Dedifferentiated amniotic fluid mesenchymal stem cell (primary cell): ENCODE measurements around the gene KPNB1.

Experiments
- DNase-seq: peaks from one replicate; pipeline ENCODE4 v3.0.0-alpha.2; 2016; ENCODE audit errors: extremely low spot score

The KPNB1 gene

DNA sequence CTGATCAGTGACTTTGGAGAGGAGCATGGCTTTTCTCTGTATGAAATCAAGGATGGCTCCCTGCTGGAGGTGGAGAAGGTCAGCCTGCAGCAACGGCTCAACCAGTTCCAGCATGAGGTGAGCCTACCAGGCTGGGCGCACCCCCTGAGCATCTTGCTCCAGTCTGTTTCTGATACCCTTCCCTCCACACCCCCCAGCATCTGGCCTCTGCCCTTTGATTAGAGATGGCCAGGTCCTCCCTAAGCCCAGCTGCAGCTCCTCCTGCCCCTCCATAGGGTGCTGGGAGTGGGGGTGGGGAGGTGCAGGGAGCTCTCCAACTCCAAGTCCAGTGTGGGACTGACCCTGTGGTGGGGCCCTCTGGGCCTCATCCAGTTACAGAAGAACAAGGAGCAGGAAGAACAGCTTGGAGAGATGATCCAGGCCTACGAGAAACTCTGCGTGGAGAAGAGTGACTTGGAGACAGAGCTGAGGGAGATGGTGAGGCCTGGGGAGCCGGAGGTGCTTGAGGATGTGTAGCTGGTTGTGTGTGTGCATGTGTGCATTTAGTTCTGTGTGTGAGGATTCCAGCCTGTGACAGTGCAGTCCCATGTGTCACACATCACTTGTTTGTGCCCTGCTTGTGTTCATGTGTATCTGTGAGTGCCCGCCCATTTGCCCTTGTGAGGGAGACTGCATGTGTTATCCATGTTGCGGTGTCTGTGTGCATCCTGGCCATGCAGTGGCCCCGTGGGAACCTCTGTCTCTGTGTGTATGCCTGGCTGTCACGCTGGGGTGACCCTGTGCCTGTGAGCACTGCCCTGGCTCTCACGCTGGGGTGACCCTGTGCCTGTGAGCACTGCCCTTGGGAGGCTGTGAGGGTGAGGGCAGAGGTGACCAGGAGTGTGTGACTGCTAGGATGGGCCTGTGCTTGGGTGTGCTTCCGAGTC, 47.3 kb downstream of the KPNB1 start:
- DNase-seq = no peak

- DNase-seq = no peak
Observed at GRCh38 chr17:47697906-47698711, 48.4 kb downstream of the KPNB1 start.

GRCh38 chr17:47698749-47699535, 49.2 kb downstream of the KPNB1 start:
- DNase-seq = peak; percentile 24

DNA sequence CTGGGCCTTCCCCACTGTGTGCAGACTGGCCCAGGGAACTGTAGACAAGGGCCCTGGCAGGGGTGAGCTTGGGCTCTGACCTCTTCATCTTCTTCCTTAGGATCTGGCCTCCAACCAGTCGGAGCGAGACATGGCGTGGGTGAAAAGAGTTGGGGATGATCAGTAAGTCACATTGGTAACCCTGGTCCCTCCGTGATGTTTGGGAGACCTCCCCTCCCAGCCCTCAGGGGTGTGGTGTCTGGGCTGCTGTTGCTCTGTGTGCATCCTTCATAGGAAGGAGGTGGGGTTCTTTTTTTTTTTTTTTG, 49.8 kb downstream of the KPNB1 start:
- no peak for DNase-seq

- no peak for DNase-seq
Observed at GRCh38 chr17:47700471-47701449, 51.0 kb downstream of the KPNB1 start.

DNA sequence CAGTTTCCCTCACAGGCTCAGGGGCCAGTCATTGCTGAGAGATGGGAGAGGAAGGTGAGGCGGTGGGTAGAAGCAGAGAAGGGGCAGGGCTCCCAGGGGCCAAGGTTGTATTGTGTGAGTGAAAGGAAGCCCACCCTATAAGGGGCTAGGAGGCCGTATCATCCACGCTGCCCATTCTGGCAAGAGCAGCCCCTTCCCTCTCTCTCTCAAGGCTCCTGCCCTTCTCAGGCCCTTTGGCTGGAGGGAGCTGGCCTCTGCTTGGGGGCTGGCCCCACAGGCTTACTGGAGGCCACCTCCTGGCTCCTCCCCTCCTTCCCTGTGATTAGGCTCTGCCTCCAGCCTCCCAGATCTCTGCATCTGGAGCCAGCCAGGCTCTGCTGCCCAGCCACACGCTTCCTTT, 51.9 kb downstream of the KPNB1 start:
- no peak for DNase-seq

- no peak for DNase-seq
Observed at GRCh38 chr17:47702391-47702995, 52.8 kb downstream of the KPNB1 start.

- no peak for DNase-seq
Observed at GRCh38 chr17:47703191-47703591, 53.5 kb downstream of the KPNB1 start.

DNA sequence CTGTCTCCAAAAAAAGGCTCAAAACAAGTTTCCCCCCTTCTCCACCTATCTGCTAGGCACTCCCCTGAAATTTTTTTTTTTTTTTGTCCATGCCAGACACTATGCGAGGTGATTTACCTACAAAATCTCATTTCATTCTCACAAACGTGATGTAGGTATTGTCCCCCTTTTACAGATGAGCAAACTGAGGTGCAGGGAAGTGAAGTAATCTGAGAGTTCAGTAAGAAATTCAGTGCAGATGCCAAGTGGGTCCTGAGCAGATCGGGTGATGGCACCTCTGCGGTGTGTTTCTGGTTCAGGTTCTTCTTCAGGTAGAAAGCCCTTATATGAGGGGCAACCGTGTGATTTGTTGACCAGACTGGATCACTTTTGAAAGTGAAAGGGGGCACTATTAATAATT, 54.0 kb downstream of the KPNB1 start:
- DNase-seq = no peak

- DNase-seq = no peak
Observed at GRCh38 chr17:47704116-47704515, 54.4 kb downstream of the KPNB1 start.

- DNase-seq = no peak
Observed at GRCh38 chr17:47704736-47705135, 55.0 kb downstream of the KPNB1 start.

GRCh38 chr17:47705536-47706530, 56.1 kb downstream of the KPNB1 start:
- DNase-seq = no peak

DNA sequence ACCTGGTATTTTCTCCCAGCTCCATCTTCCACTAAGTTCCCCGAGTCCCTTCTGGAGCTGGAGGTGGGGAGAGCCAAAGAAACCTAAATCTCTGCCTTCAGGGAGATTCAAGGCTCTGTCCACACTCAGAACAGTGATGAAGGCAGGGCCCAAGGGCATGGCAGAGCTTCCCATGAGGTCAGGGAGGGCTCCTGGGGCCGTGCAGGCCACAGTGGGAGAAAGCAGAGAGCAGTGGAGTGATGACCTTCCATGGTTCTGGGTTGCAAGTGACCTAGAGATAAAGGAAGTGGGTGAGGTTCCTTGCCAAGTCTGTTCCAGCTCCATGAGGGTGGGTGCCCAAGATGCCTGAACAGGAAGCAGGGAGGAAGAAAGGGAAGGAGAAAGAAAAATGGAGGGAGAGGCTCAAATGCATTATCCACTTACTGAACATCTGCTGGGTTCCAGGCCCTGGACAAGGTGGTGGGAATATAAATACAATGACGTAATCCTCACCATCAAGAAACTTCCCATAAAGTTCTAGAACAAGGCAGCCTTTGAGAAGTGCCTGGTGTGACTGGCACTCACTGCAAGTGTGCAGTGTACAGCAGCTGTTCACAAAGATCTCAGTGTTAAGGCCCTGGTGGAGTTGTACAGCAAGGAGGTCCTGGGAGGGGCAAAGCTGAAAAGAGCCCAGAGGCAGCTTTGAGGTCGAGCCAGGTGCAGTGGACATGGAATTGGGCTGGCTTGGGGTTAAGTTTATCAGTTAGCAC, 57.5 kb downstream of the KPNB1 start:
- DNase-seq = no peak

DNA sequence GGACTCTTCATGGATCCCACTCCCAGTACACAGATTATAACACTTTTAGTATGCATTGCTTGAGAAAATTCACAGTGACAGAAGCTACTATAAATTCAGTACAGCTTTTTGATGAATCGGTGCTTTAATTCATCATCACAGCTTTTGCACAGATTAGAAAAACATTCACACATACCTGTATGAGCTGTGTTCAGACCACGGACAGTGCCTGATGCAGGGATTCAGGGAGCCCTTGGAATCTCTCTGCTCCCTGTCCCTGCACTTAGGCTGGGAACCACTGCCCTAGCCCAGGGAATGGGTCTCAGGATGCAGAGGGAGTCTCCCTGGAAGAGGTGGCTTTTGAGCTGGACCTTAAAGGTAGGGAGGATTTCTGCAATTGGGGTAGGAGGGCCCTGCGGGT, 58.2 kb downstream of the KPNB1 start:
- DNase-seq = no peak

DNA sequence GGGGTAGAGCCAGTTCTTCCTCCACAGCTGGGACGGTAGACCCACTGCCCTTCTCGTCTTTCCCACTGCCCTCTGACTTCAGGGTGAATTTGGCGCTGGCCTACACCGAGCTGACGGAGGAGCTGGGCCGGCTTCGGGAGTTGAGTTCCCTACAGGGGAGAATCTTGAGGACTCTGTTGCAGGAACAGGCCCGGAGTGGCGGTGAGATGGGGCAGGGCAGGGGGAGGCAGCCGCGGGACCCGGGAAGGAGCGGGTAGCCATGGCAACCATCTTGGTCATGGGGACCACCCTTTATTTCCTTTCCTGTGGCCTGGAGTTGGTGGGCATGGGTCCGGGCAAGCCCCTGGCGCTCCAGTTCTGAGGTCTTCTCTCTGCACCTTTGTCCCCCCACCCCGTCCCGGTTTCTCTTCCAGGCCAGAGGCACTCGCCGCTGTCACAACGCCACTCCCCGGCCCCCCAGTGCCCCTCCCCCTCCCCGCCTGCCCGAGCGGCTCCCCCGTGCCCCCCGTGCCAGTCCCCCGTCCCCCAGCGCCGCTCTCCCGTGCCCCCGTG, 58.7 kb downstream of the KPNB1 start:
- DNase-seq = no peak

- DNase-seq = no peak
Observed at GRCh38 chr17:47708864-47709541, 59.3 kb downstream of the KPNB1 start.

- DNase-seq = no peak
Observed at GRCh38 chr17:47709594-47709993, 59.9 kb downstream of the KPNB1 start.
